ENCODE measurements around the gene BTBD2. TPM values are rescaled to one million over a fixed set of nuclear protein-coding genes. Genes with fewer than 3 reads are reported as not detected.

Gene BTBD2
- polyA plus RNA-seq, 3 donors, result 2.8 to 36.0 (median 3.3) TPM

DNA sequence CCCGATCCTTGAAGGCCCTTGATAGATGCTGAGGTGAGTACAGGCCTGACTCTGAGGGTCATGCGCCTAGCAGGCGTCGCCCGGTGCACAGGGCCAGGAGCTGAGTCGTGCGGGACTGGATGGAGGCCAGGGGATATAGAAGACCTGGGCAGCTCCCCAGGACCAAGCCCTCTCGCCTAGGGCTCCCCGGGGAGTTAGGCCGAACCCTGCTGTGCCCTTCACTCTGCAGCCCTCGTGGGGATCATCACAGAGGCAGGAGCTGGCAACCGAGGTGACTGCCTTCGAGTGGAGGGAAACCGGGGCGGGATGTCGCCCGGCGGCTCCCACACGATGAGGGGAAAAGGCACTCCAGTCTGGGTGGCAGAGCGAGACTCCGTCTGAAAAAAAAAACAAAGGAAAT, 62.9 kb downstream of the BTBD2 start:
- Mint-ChIP-seq H3K27me3 (ENCODE audit: low read depth in 3 of 3) (no peaks in the 10 kb centered on the region), H3K36me3 (peaks cover 23 to 49% of the 10 kb centered on the region in 2 donors), H3K9me3 (no peaks in the 10 kb centered on the region), H3K4me1 (peaks cover 21% of the 10 kb centered on the region), H3K27ac (peak overlapping the region in 1 of 7 donors; percentile 23), H3K4me3 (no peak overlapping the region)
- DNase-seq, result no peak
- peaks cover 33 to 55% of the 10 kb centered on the region in 2 donors for H3K36me3 ChIP-seq (replicated peaks in 1 of 2; ENCODE audit: control insufficient read depth in 1 of 2, insufficient read depth in 2 of 2, low read length in 2 of 2)
- H3K4me3 ChIP-seq (replicated peaks in 1 of 3; ENCODE audit: low read depth in 2 of 3, low read length in 3 of 3), result no peak overlapping the region
- intact Hi-C loops (cut with micrococcal nuclease), result no loop called here
- WGBS (ENCODE audit: insufficient coverage), result 94% methylated on average over 21 of the region's 21 CpGs
- H3K4me1 ChIP-seq (ENCODE audit: control insufficient read depth in 1 of 2, insufficient read depth in 2 of 2, low read length in 2 of 2), result peaks cover 16 to 32% of the 10 kb centered on the region in 2 donors
- H3K79me2 ChIP-seq (ENCODE audit: insufficient read depth, low read length), result peaks cover 99% of the 10 kb centered on the region
- TF ChIP-seq, protein P1, sequence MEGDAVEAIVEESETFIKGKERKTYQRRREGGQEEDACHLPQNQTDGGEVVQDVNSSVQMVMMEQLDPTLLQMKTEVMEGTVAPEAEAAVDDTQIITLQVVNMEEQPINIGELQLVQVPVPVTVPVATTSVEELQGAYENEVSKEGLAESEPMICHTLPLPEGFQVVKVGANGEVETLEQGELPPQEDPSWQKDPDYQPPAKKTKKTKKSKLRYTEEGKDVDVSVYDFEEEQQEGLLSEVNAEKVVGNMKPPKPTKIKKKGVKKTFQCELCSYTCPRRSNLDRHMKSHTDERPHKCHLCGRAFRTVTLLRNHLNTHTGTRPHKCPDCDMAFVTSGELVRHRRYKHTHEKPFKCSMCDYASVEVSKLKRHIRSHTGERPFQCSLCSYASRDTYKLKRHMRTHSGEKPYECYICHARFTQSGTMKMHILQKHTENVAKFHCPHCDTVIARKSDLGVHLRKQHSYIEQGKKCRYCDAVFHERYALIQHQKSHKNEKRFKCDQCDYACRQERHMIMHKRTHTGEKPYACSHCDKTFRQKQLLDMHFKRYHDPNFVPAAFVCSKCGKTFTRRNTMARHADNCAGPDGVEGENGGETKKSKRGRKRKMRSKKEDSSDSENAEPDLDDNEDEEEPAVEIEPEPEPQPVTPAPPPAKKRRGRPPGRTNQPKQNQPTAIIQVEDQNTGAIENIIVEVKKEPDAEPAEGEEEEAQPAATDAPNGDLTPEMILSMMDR (IDR thresholded peaks at IDR 0.05), result no peak
- H3K27ac ChIP-seq (ENCODE audit: low read depth in 1 of 2, low read length in 2 of 2), result no peak overlapping the region
- no peaks in the 10 kb centered on the region for H3K9me3 ChIP-seq (replicated peaks in 1 of 2; ENCODE audit: control insufficient read depth in 1 of 2, insufficient read depth in 1 of 2, low read length in 2 of 2)
- H4K20me1 ChIP-seq (ENCODE audit: insufficient read depth, low read length), result peaks cover 100% of the 10 kb centered on the region
- H3K9ac ChIP-seq (ENCODE audit: insufficient read depth, low read length, poor library complexity, severe bottlenecking), result no peak overlapping the region
- no peak overlapping the region for H2AFZ ChIP-seq (ENCODE audit: insufficient read depth, low read depth, low read length, poor library complexity, severe bottlenecking)
- H3K4me2 ChIP-seq (replicated peaks; ENCODE audit: extremely low read depth, low read length, poor library complexity, severe bottlenecking), result no peak overlapping the region
- H3K27me3 ChIP-seq (ENCODE audit: control insufficient read depth in 2 of 2, insufficient read depth in 2 of 2, low read length in 2 of 2), result no peaks in the 10 kb centered on the region

DNA sequence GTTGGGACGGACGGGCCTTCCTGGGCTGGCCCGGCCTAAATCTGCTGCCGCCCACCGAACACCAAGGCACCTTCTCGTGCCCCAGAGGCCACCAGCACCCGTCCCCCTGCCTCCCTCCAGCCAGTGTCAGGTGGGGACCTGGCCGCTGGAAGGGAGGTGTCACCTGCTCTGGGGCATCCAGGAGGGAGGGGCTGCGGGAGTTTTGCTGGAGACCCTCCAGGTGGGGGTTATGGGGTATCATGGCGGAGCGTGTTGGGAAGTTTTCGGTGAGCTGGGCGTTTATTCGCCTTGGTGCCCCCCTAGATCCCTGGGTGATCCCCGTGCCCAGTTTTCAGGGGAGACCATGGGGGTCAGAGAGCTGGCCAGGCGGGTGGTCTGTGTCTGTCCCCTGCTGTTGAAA, 64.9 kb downstream of the BTBD2 start:
- Histone ChIP-seq H3K9me3 (replicated peaks in 1 of 2; ENCODE audit: control insufficient read depth in 1 of 2, insufficient read depth in 1 of 2, low read length in 2 of 2) (no peaks in the 10 kb centered on the region), H3K27ac (ENCODE audit: low read depth in 1 of 2, low read length in 2 of 2) (no peak overlapping the region), H3K79me2 (ENCODE audit: insufficient read depth, low read length) (peaks cover 93% of the 10 kb centered on the region), H3K4me1 (ENCODE audit: control insufficient read depth in 1 of 2, insufficient read depth in 2 of 2, low read length in 2 of 2) (peaks cover 21 to 40% of the 10 kb centered on the region in 2 donors), H3K9ac (ENCODE audit: insufficient read depth, low read length, poor library complexity, severe bottlenecking) (no peak overlapping the region), H3K4me2 (replicated peaks; ENCODE audit: extremely low read depth, low read length, poor library complexity, severe bottlenecking) (no peak overlapping the region), H2AFZ (ENCODE audit: insufficient read depth, low read depth, low read length, poor library complexity, severe bottlenecking) (no peak overlapping the region), H3K36me3 (replicated peaks in 1 of 2; ENCODE audit: control insufficient read depth in 1 of 2, insufficient read depth in 2 of 2, low read length in 2 of 2) (peaks cover 29 to 55% of the 10 kb centered on the region in 2 donors), H3K4me3 (replicated peaks in 1 of 3; ENCODE audit: low read depth in 2 of 3, low read length in 3 of 3) (no peak overlapping the region), H3K27me3 (ENCODE audit: control insufficient read depth in 2 of 2, insufficient read depth in 2 of 2, low read length in 2 of 2) (no peaks in the 10 kb centered on the region), H4K20me1 (ENCODE audit: insufficient read depth, low read length) (peaks cover 95% of the 10 kb centered on the region)
- Mint-ChIP-seq H3K4me1 (peaks cover 32% of the 10 kb centered on the region), H3K27me3 (ENCODE audit: low read depth in 3 of 3) (no peaks in the 10 kb centered on the region), H3K36me3 (peaks cover 23 to 47% of the 10 kb centered on the region in 2 donors), H3K9me3 (no peaks in the 10 kb centered on the region), H3K4me3 (no peak overlapping the region), H3K27ac (peak overlapping the region in 1 of 7 donors; percentile 46)
- intact Hi-C loops (cut with micrococcal nuclease), result no loop called here
- TF ChIP-seq, protein P1 (IDR thresholded peaks at IDR 0.05), result no peak
- DNase-seq, result no peak
- 97% methylated on average over 13 of the region's 16 CpGs for whole genome bisulfite sequencing (ENCODE audit: insufficient coverage)
